Central memory CD8-positive, alpha-beta T cell (primary cell): ENCODE data around the gene SLC35G6.

ENCODE experiments used
- ATAC-seq: fragments of 150-1000 bp; cut with Tn5 transposase; replicated peaks from 2 replicates; pipeline ENCODE4 v1.10.0; 2022; ENCODE audit warnings: mild to moderate bottlenecking, moderate FRiP score, moderate number of reproducible peaks; ENCODE audit not compliant: poor library complexity, severe bottlenecking; ENCODE audit errors: extremely low read depth
- DNase-seq, 2 donors: peaks; one replicate each; pipeline ENCODE4 v3.0.0; 2021; ENCODE audit warnings: low spot score in 2 of 2
- H3K27ac Mint-ChIP-seq: one replicate; pipeline ENCODE4 v1.8.0; 2022; ENCODE audit warnings: low read depth, mild to moderate bottlenecking, moderate library complexity, mixed read lengths
- H3K27me3 Mint-ChIP-seq: one replicate; pipeline ENCODE4 v1.8.0; 2022; ENCODE audit warnings: mixed read lengths
- H3K36me3 Mint-ChIP-seq: one replicate; pipeline ENCODE4 v1.8.0; 2022; ENCODE audit warnings: mild to moderate bottlenecking, moderate library complexity, mixed read lengths; ENCODE audit not compliant: insufficient read depth
- H3K4me1 Mint-ChIP-seq: one replicate; pipeline ENCODE4 v1.8.0; 2022; ENCODE audit warnings: mixed read lengths
- H3K4me3 Mint-ChIP-seq: one replicate; pipeline ENCODE4 v1.8.0; 2022; ENCODE audit warnings: mild to moderate bottlenecking, moderate library complexity, mixed read lengths
- H3K9me3 Mint-ChIP-seq: one replicate; pipeline ENCODE4 v1.8.0; 2022; ENCODE audit warnings: mixed read lengths

Gene SLC35G6

GRCh38 chr17:7442142-7442541 is 39.1 kb upstream of the SLC35G6 start:
- DNase-seq (no peak), ATAC-seq (no peak)
- Mint-ChIP-seq H3K4me3 (peak overlapping the region; percentile 40), H3K4me1 (peaks cover 41% of the 10 kb centered on the region), H3K36me3 (peaks cover 13% of the 10 kb centered on the region), H3K9me3 (no peaks in the 10 kb centered on the region), H3K27me3 (peaks cover 88% of the 10 kb centered on the region), H3K27ac (no peak overlapping the region)

- no peak for DNase-seq
- Mint-ChIP-seq H3K4me3 (no peak overlapping the region), H3K4me1 (peaks cover 32% of the 10 kb centered on the region), H3K27me3 (peaks cover 85% of the 10 kb centered on the region), H3K36me3 (peaks cover 12% of the 10 kb centered on the region), H3K27ac (peak overlapping the region; percentile 59), H3K9me3 (no peaks in the 10 kb centered on the region)
- no peak for ATAC-seq
These were observed 37.5 kb upstream of the SLC35G6 start for GRCh38 chr17:7443499-7444485.

- DNase-seq: no peak
- H3K9me3 Mint-ChIP-seq: no peaks in the 10 kb centered on the region
- H3K27ac Mint-ChIP-seq: no peak within 1 kb of the TSS
- peaks cover 25% of the 10 kb centered on the region for H3K4me1 Mint-ChIP-seq
- peaks cover 75% of the 10 kb centered on the region for H3K27me3 Mint-ChIP-seq
- no peak for ATAC-seq
- peaks cover 11% of the 10 kb centered on the region for H3K36me3 Mint-ChIP-seq
- H3K4me3 Mint-ChIP-seq: peak within 1 kb of the TSS; percentile 73
These were observed 36.3 kb upstream of the SLC35G6 start, which contains the start of gene CHRNB1 for GRCh38 chr17:7444682-7445618. Gene CHRNB1, plus strand, starts transcription at chr17:7445061. Its CDS starts 67 bp downstream, at chr17:7445128.

GRCh38 chr17:7445619-7445968 is 35.7 kb upstream of the SLC35G6 start:
- peaks cover 68% of the 10 kb centered on the region for H3K27me3 Mint-ChIP-seq
- DNase-seq (no peak), ATAC-seq (peak; percentile 90)
- H3K27ac Mint-ChIP-seq: no peak overlapping the region
- H3K4me1 Mint-ChIP-seq: peaks cover 18% of the 10 kb centered on the region
- no peaks in the 10 kb centered on the region for H3K9me3 Mint-ChIP-seq
- peaks cover 9% of the 10 kb centered on the region for H3K36me3 Mint-ChIP-seq
- H3K4me3 Mint-ChIP-seq: peak overlapping the region; percentile 73

- Mint-ChIP-seq H3K36me3 (peaks cover 9% of the 10 kb centered on the region), H3K4me1 (peaks cover 17% of the 10 kb centered on the region), H3K27ac (no peak overlapping the region), H3K9me3 (no peaks in the 10 kb centered on the region), H3K27me3 (peaks cover 40% of the 10 kb centered on the region), H3K4me3 (no peak overlapping the region)
- ATAC-seq (no peak), DNase-seq (no peak)
These were observed 32.8 kb upstream of the SLC35G6 start for GRCh38 chr17:7448461-7448860.

GRCh38 chr17:7459961-7460545 is 21.2 kb upstream of the SLC35G6 start:
- Mint-ChIP-seq H3K4me3 (no peak overlapping the region), H3K4me1 (peaks cover 16% of the 10 kb centered on the region), H3K9me3 (no peaks in the 10 kb centered on the region), H3K27ac (no peak overlapping the region), H3K27me3 (no peaks in the 10 kb centered on the region), H3K36me3 (peaks cover 31% of the 10 kb centered on the region)
- DNase-seq (no peak), ATAC-seq (no peak)

- no peak overlapping the region for H3K4me3 Mint-ChIP-seq
- H3K9me3 Mint-ChIP-seq: no peaks in the 10 kb centered on the region
- no peak overlapping the region for H3K27ac Mint-ChIP-seq
- ATAC-seq: no peak
- DNase-seq: no peak
- H3K4me1 Mint-ChIP-seq: peaks cover 12% of the 10 kb centered on the region
- H3K36me3 Mint-ChIP-seq: peaks cover 25% of the 10 kb centered on the region
- no peaks in the 10 kb centered on the region for H3K27me3 Mint-ChIP-seq
These were observed 20.2 kb upstream of the SLC35G6 start for GRCh38 chr17:7460850-7461660.

GRCh38 chr17:7462474-7463371 is 18.5 kb upstream of the SLC35G6 start:
- no peak for ATAC-seq
- H3K36me3 Mint-ChIP-seq: peaks cover 25% of the 10 kb centered on the region
- H3K4me3 Mint-ChIP-seq: no peak overlapping the region
- no peak for DNase-seq
- no peak overlapping the region for H3K27ac Mint-ChIP-seq
- H3K27me3 Mint-ChIP-seq: no peaks in the 10 kb centered on the region
- H3K9me3 Mint-ChIP-seq: no peaks in the 10 kb centered on the region
- H3K4me1 Mint-ChIP-seq: peaks cover 13% of the 10 kb centered on the region

- Mint-ChIP-seq H3K4me3 (no peak overlapping the region), H3K4me1 (peaks cover 14% of the 10 kb centered on the region), H3K27ac (no peak overlapping the region), H3K36me3 (peaks cover 27% of the 10 kb centered on the region), H3K27me3 (no peaks in the 10 kb centered on the region), H3K9me3 (no peaks in the 10 kb centered on the region)
- DNase-seq (no peak), ATAC-seq (no peak)
These were observed 17.8 kb upstream of the SLC35G6 start for GRCh38 chr17:7463372-7463846.

- Mint-ChIP-seq H3K36me3 (peaks cover 27% of the 10 kb centered on the region), H3K27ac (no peak overlapping the region), H3K4me3 (no peak overlapping the region), H3K4me1 (peaks cover 19% of the 10 kb centered on the region), H3K9me3 (no peaks in the 10 kb centered on the region), H3K27me3 (no peaks in the 10 kb centered on the region)
- no peak for DNase-seq
- ATAC-seq: no peak
These were observed 17.2 kb upstream of the SLC35G6 start for GRCh38 chr17:7464081-7464480.
